CD4-positive, alpha-beta T cell treated with Interleukin-15 for 4 hours (primary cell): ENCODE measurements around the gene EXT2.

Experiments
- DNase-seq: peaks from one replicate; pipeline ENCODE4 v3.0.0-alpha.2; 2020; ENCODE audit warnings: low spot score

The EXT2 gene

GRCh38 chr11:44203270-44204043 is 108.0 kb downstream of the EXT2 start:
- no peak for DNase-seq

GRCh38 chr11:44205352-44205751 is 109.9 kb downstream of the EXT2 start:
- no peak for DNase-seq

GRCh38 chr11:44205836-44206235 is 110.4 kb downstream of the EXT2 start:
- DNase-seq = no peak

- DNase-seq = no peak
Observed at GRCh38 chr11:44207292-44207691, 111.8 kb downstream of the EXT2 start.

- no peak for DNase-seq
Observed at GRCh38 chr11:44208976-44209603, 113.6 kb downstream of the EXT2 start.

- DNase-seq = no peak
Observed at GRCh38 chr11:44212128-44212527, 116.7 kb downstream of the EXT2 start.

- DNase-seq = no peak
Observed at GRCh38 chr11:44213148-44213547, 117.7 kb downstream of the EXT2 start.

GRCh38 chr11:44217432-44217831 is 122.0 kb downstream of the EXT2 start:
- DNase-seq = no peak

GRCh38 chr11:44219830-44220796 is 124.6 kb downstream of the EXT2 start:
- DNase-seq = no peak

GRCh38 chr11:44221456-44221855 is 126.0 kb downstream of the EXT2 start:
- no peak for DNase-seq

- no peak for DNase-seq
Observed at GRCh38 chr11:44221992-44222391, 126.5 kb downstream of the EXT2 start.

- DNase-seq = no peak
Observed at GRCh38 chr11:44223238-44223637, 127.8 kb downstream of the EXT2 start.

- no peak for DNase-seq
Observed at GRCh38 chr11:44224867-44225501, 129.5 kb downstream of the EXT2 start.

- DNase-seq = no peak
Observed at GRCh38 chr11:44226490-44226889, 131.0 kb downstream of the EXT2 start.

- DNase-seq = no peak
Observed at GRCh38 chr11:44226945-44227344, 131.5 kb downstream of the EXT2 start.

GRCh38 chr11:44228379-44228778 is 132.9 kb downstream of the EXT2 start:
- DNase-seq = no peak

GRCh38 chr11:44229098-44229497 is 133.6 kb downstream of the EXT2 start:
- DNase-seq = no peak

GRCh38 chr11:44229624-44230023 is 134.1 kb downstream of the EXT2 start:
- no peak for DNase-seq

- DNase-seq = no peak
Observed at GRCh38 chr11:44235765-44236201, 140.3 kb downstream of the EXT2 start.

GRCh38 chr11:44236296-44236695 is 140.8 kb downstream of the EXT2 start:
- DNase-seq = no peak

GRCh38 chr11:44237156-44237555 is 141.7 kb downstream of the EXT2 start:
- DNase-seq = no peak

- no peak for DNase-seq
Observed at GRCh38 chr11:44241851-44242250, 146.4 kb downstream of the EXT2 start.
